8988T (cell line): ENCODE data around the gene HRNR.
A peak's percentile ranks its signal among the peaks of the same experiment; 100 is the strongest.
"Not testable (repeated sequence)": the region's sequence is repeated elsewhere in the genome, so short reads cannot be mapped to it uniquely, and the experiment has no call there.

ENCODE experiments used
- DNase-seq: peaks from one replicate; pipeline ENCODE4 v3.0.0; 2011

The HRNR gene

DNA sequence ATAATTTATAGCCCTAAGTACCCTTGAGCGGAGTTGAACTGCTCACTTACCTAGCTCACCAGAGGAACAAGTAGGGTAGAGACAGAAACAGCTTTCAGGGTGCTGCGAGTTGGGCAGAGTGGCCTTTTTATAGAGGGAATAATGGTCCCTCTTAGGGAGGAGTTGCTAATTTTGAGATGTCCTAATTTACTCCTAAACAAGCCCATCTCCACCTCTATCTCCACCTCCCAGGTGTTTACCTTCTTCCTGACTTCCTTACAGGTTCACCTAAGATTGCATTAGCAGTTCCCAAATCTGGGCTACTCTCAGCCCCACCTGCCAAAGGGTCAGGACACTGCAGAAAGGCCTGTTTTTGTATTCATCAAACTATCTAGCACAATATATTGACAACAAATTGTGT is at the start of gene HRNR:
Gene HRNR, minus strand, starts transcription at position 101 of the 400 bp plus-strand sequence. CDS start 940 bp downstream, outside the sequence.
- no peak for DNase-seq

DNA sequence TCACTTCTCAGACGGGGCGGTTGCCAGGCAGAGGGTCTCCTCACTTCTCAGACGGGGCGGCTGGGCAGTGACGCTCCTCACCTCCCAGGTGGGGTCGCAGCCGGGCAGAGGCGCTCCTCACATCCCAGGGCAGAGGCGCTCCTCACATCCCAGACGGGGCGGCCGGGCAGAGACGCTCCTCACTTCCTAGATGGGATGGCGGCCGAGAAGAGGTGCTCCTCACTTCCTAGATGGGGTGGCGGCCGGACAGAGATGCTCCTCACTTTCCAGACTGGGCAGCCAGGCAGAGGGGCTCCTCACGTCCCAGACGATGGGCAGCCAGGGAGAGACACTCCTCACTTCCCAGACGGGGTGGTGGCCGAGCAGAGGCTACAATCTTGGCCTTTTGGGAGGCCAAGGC is 32.4 kb upstream of the HRNR start:
- DNase-seq = not testable (repeated sequence)

DNA sequence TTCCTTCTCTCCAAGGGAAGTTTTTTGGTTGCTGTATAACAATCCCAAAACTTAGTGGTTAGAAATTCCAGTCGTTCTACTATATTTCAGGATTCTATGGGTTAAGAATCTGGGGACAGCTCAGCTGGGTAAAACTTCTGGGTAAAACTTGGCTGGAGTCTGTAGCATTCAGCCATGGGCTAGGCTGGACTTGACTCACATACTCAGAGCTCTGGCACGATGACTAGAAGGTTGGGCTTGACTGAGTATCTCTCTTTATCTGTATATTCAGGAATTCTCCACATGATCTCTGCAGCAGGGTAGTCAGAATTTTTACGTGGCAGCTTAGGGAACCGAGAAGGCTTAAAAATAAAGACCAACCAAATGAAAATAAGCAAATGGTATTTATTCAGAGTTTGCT is 28.2 kb upstream of the HRNR start:
- no peak for DNase-seq

DNA sequence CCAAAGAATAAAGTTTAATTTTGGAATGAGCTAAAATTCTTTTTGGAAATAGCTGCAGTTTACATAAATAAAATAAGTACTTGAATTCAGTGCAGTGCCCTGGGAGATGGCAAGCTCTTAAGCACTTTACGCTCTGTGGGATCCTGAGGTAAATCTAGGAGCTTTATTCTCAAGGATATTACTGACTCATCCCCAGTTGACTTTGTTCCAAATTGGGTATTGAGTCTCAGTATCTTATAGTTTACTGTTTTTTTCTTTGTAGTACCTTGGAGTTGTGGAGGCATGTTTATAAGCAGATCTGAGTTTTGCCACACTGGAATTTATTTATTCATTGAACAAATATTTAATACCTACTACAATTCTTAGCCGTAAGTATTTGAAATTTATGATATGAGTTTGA is 27.4 kb upstream of the HRNR start:
- DNase-seq = no peak

DNA sequence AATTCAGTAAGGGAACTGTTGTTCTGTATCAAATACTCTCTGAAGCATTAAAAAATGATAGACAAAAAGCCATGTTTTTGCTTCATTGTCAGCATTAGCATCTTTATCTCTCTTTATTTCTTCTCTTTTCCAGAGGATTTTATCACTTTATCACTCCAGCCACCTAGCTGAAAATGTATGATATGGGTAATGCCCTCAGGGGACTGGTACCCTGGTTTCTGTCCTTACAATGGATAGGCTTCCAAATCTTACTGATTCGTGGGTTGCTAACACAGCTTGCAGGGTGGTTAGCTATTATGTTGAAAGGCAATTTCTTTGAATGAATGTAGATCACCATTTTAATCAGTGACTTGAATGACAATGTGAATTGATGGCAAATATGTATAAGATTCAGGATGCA is 23.3 kb upstream of the HRNR start:
- DNase-seq = no peak

- DNase-seq = no peak
Measured at GRCh38 chr1:152244576-152245273, 20.7 kb upstream of the HRNR start.

DNA sequence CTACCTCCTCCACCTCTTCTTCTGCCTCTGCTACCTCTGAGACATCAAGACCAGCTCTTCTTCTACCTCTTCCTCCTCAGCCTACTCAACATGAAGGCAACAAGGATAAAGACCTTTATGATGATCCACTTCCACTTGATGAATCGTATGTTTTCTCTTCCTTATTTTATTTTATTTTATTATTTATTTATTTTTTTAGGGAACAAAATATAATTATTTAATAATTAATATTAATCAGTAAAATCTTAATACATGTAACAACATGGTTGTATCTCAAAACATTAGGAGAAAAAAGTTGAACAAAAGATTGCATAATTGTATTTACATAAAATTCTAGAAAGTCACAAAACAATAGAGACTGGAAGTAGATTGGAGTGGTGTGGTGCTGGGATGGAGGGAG is 13.1 kb upstream of the HRNR start:
- DNase-seq = no peak

- DNase-seq = no peak
Measured at GRCh38 chr1:152228831-152229230, 4.8 kb upstream of the HRNR start.

GRCh38 chr1:152227310-152227928 is 3.4 kb upstream of the HRNR start:
- no peak for DNase-seq

GRCh38 chr1:152225678-152226077 is 1.7 kb upstream of the HRNR start:
- DNase-seq = no peak

- DNase-seq = no peak
Measured at GRCh38 chr1:152220166-152221163, 3.5 kb downstream of the HRNR start.

DNA sequence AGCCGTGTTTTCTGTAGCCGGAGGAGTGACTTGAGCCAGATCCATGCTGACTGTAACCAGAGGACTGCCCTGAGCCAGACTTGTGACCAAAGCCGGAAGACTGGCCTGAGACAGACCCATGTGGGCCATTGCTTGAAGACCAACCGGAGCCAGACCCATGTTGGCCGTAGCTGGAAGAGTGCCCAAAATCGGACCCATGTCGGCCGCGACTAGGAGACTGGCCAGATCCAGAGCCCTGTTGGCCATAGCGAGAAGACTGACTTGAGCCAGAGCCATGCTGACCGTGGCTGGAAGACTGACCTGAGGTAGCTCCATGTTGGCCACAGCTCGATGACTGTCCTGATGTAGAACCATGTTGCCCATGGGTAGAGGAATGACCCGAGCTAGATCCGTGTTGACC is 4.6 kb downstream of the HRNR start:
- not testable (repeated sequence) for DNase-seq

DNA sequence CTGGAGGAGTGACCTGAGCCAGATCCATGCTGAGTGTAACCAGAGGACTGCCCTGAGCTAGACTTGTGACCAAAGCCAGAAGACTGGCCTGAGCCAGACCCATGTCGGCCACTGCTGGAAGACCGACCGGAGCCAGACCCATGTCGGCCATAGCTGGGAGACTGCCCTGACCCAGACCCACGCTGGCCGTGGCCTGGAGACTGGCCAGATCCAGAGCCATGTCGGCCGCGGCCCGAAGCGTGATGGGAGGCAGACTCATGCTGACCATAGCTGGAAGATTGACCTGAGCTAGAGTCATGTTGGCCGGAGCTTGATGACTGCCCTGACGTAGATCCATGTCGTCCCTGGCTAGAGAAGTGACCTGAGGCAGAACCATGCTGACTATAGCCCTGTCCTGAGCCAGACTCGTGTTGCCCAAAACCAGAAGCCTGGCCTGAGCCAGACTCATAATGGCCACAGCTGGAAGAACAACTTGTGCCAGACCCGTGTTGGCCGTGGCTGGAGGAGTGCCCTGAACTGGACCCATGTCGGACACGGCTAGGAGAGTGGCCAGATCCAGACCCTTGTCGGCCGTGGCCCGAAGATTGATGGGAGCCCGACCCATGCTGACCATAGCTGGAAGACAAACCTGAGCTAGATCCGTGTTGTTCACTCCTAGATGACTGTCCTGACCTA is 5.1 kb downstream of the HRNR start:
- no peak for DNase-seq

GRCh38 chr1:152215604-152216003 is 8.4 kb downstream of the HRNR start:
- DNase-seq = not testable (repeated sequence)

GRCh38 chr1:152214911-152215310 is 9.1 kb downstream of the HRNR start:
- DNase-seq = not testable (repeated sequence)

GRCh38 chr1:152198982-152199381 is 25.0 kb downstream of the HRNR start:
- DNase-seq = no peak

GRCh38 chr1:152197361-152197941 is 26.5 kb downstream of the HRNR start:
- DNase-seq = no peak

DNA sequence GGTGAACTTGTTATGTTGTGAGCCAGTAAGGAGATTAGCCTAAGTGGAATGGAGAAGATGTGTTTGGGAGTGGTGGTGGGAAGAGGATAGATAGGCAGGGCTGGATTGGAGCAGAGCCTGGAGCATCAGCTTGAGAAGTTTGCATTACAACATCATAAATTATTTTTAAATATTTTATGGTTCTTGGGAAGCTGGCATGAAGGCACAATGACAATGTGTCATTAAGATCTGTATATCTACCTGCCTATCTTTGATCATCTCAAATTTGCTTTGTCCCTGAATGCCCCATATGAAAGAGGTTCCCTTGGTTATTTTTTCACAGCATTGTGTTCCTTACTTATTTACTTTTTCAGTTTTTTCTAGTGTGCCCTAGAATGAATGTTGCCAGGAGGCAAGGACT is 32.3 kb downstream of the HRNR start:
- no peak for DNase-seq

GRCh38 chr1:152191260-152191659 is 32.7 kb downstream of the HRNR start:
- DNase-seq = no peak

GRCh38 chr1:152190589-152190988 is 33.4 kb downstream of the HRNR start:
- DNase-seq = no peak

DNA sequence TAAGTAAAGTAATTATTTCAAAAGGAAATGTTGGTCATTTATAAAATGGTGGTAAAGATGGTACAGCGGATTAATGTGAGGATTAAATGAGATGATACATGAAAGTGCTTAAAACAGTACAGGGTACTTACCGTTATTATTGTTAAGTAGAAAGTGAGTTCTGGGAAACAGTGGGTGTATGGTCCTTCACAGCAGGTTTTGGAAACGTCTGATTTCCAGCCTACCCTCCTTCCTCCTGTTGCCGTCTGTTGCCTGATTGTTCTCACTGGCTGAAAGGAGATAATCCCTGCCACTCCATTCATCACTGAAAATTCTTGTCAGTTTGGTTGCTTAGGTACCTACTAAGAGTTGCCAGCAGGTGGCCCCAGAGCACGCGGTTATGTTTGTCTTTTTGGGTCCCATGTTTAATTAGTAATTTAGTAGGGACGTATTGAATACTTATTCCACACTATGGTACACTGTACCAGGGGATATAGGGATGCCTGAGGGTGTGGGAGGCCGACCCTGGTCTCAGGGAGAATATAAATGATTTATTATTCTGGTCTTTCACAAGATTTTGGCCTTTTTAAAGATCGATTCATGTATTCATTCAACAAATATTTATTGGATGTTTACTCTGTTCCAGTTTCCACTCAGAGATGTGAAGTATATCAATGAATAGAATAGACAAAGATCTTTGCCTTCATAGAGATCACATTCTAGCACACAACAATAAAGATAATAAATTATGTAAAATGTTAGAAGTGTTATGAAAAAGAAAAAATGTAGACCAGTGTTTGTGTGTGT is 34.1 kb downstream of the HRNR start:
- peak; percentile 34 for DNase-seq
